ENCODE data around the gene HDAC9.

GRCh38 chr7:18866359-18867036 is 370.9 kb downstream of the HDAC9 start:
- TF ChIP-seq EZH2 (IDR thresholded peaks at IDR 0.05; ENCODE audit: borderline replicate concordance, low read depth, low read length, severe bottlenecking) (no peak), CTCF (IDR thresholded peaks at IDR 0.05; ENCODE audit: borderline replicate concordance, extremely low read depth, low read length, poor library complexity, severe bottlenecking) (no peak)

Measured in DND-41 (cell line).